Activated CD4-positive, alpha-beta T cell treated with anti-CD3 and anti-CD28 coated beads for 36 hours (primary cell): ENCODE data around the gene MAGOHB. TPM values are rescaled to one million over a fixed set of nuclear protein-coding genes. Genes with fewer than 3 reads are reported as not detected.
A peak's percentile ranks its signal among the peaks of the same experiment; 100 is the strongest.
"Not testable (repeated sequence)": the region's sequence is repeated elsewhere in the genome, so short reads cannot be mapped to it uniquely, and the experiment has no call there.

ENCODE experiments used
- ATAC-seq: fragments of 200-7000 bp; cut with Tn5 transposase; one replicate; pipeline ENCODE4 v1.10.0; 2021; ENCODE audit warnings: mild to moderate bottlenecking, moderate library complexity
- CTCF ChIA-PET: fragments of 350-600 bp; sonication (Branson Sonifier 250); formaldehyde crosslinking; loops from one replicate; lab custom pipeline; 2021; ENCODE audit warnings: antibody characterized with exemption; lab: Charles Lee
- POLR2A ChIA-PET: fragments of 350-600 bp; sonication (Branson Sonifier 250); formaldehyde crosslinking; loops from one replicate; lab custom pipeline; 2021; ENCODE audit warnings: antibody characterized with exemption, inconsistent platforms; lab: Charles Lee
- DNase-seq: peaks from one replicate; pipeline ENCODE4 v3.0.0-alpha.2; 2020
- H3K27ac Mint-ChIP-seq: one replicate; pipeline ENCODE4 v1.8.0; 2021; ENCODE audit warnings: mixed read lengths
- H3K27me3 Mint-ChIP-seq: one replicate; pipeline ENCODE4 v1.8.0; 2021; ENCODE audit warnings: mixed read lengths
- H3K36me3 Mint-ChIP-seq: one replicate; pipeline ENCODE4 v1.8.0; 2021; ENCODE audit warnings: low read depth, mixed read lengths
- H3K4me1 Mint-ChIP-seq: one replicate; pipeline ENCODE4 v1.8.0; 2021; ENCODE audit warnings: mixed read lengths
- H3K4me3 Mint-ChIP-seq: one replicate; pipeline ENCODE4 v1.8.0; 2021; ENCODE audit warnings: mild to moderate bottlenecking, moderate library complexity, mixed read lengths
- H3K9me3 Mint-ChIP-seq: one replicate; pipeline ENCODE4 v1.8.0; 2021; ENCODE audit warnings: low read depth, mixed read lengths
- intact Hi-C, 2 experiments: fragments of 100-400 bp; cut with DNase I in 1 of 2; cut with micrococcal nuclease in 1 of 2; formaldehyde crosslinking; loops; one replicate each; pipeline versions ENCODE4 v1.14.2 to v1.15.1; 2022 to 2024; cut with DNase I, micrococcal nuclease
- total RNA-seq, 2 experiments: library from RNA; stranded (reverse); gene quantifications; one replicate each; pipeline ENCODE4 v1.2.3, GENCODE V29; 2021

Gene MAGOHB
- total RNA-seq, 2 experiments from 2014 or later: 66.3 to 89.3 TPM

DNA sequence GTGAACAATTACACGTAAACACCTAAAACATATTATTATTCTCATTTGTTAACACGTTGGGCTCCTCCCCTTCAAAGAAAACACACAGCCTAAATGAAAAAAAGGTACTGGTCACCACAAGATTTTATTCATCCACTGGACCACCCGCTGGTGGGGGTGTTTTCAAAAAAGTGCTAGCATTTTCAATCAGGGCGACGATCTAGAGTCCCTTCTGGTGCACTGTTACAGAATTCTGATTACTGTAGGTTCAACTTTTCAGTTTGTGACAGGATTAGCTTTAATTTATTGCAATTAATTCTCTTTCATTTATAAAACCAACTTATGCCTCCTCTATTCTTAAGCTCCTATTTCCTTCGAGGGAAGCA is 443 bp downstream of the MAGOHB start:
- Mint-ChIP-seq H3K9me3 (no peaks in the 10 kb centered on the region), H3K27me3 (peaks cover 4% of the 10 kb centered on the region), H3K27ac (peak overlapping the region; percentile 100), H3K36me3 (peaks cover 36% of the 10 kb centered on the region), H3K4me3 (peak overlapping the region; percentile 99), H3K4me1 (peaks cover 25% of the 10 kb centered on the region)
- CTCF ChIA-PET: interaction anchor here (0.6 to 1.5 kb wide), 3 partner anchors 138 to 1535 kb away, joined by 3 to 4 read pairs (median 4); no protein-coding TSS in a partner anchor
- intact Hi-C loops: loop anchor here (1.0 to 5.0 kb wide), 13 partner anchors 61 to 1034 kb away; partner anchors contain the start of genes SMIM10L1 (in 2 of the 2), STYK1 (in 2 of the 2), CLEC2B (in 1 of the 2) and ETV6 (in 1 of the 2)
- ATAC-seq (peak; percentile 11), DNase-seq (no peak)
- POLR2A ChIA-PET: interaction anchor here (1.1 kb wide), 1 partner anchor 90 kb away, joined by 3 read pairs; no protein-coding TSS in a partner anchor

GRCh38 chr12:10612110-10612509 is 1.3 kb downstream of the MAGOHB start:
- Mint-ChIP-seq H3K9me3 (no peaks in the 10 kb centered on the region), H3K27me3 (peaks cover 2% of the 10 kb centered on the region), H3K27ac (peak overlapping the region; percentile 100), H3K36me3 (peaks cover 42% of the 10 kb centered on the region), H3K4me3 (peak overlapping the region; percentile 99), H3K4me1 (peaks cover 25% of the 10 kb centered on the region)
- DNase-seq: peak; percentile 5
- POLR2A ChIA-PET: interaction anchor here (1.1 kb wide), 1 partner anchor 91 kb away, joined by 3 read pairs; no protein-coding TSS in a partner anchor
- intact Hi-C loops: loop anchor here (2.0 to 5.0 kb wide), 7 partner anchors 63 to 1035 kb away; partner anchors contain the start of genes SMIM10L1 (in 2 of the 2), CLEC2B (in 1 of the 2), ETV6 (in 1 of the 2) and STYK1 (in 1 of the 2)
- CTCF ChIA-PET: interaction anchor here (1.5 kb wide), 1 partner anchor 138 kb away, joined by 4 read pairs; no protein-coding TSS in a partner anchor
- no peak for ATAC-seq

DNA sequence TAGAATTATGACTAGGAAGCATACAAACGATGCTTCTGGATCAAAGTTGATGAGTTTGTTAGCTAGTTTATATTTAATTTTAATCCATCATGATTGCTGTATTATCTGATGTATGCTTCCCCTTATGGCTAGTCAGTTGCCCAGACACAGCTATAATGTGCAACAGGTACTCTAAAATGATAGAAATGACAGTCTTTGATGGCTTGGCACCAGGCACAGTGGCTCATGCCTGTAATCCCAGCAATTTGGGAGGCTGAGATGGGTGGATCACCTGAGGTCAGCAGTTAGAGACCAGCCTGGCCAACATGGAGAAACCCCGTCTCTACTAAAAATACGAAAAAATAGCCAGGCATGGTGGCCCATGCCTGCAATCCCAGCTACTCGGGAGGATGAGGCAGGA is 2.2 kb downstream of the MAGOHB start:
- ATAC-seq, H3K9me3 Mint-ChIP-seq, POLR2A ChIA-PET, H3K27me3 Mint-ChIP-seq, CTCF ChIA-PET, DNase-seq: not testable (repeated sequence)
- intact Hi-C loops: loop anchor here (5.0 kb wide), 3 partner anchors 561 to 1036 kb away; partner anchors contain the start of genes CLEC2B (in 1 of the 2), ETV6 (in 1 of the 2) and SMIM10L1 (in 1 of the 2)
- Mint-ChIP-seq H3K27ac (peak overlapping the region; percentile 45), H3K36me3 (peaks cover 44% of the 10 kb centered on the region), H3K4me3 (peak overlapping the region; percentile 99), H3K4me1 (peaks cover 25% of the 10 kb centered on the region)

GRCh38 chr12:10610188-10610587 is 3.2 kb downstream of the MAGOHB start:
- Mint-ChIP-seq H3K27ac (no peak overlapping the region), H3K4me1 (peaks cover 25% of the 10 kb centered on the region), H3K4me3 (no peak overlapping the region), H3K9me3 (no peaks in the 10 kb centered on the region), H3K36me3 (peaks cover 47% of the 10 kb centered on the region), H3K27me3 (peaks cover under 1% of the 10 kb centered on the region)
- ChIA-PET CTCF (interaction anchor here (0.7 kb wide), 1 partner anchor 877 kb away, joined by 3 read pairs; no protein-coding TSS in a partner anchor), POLR2A (interaction anchor here (0.6 kb wide), 1 partner anchor 244 kb away, joined by 4 read pairs; no protein-coding TSS in a partner anchor)
- intact Hi-C loops: loop anchor here (5.0 kb wide), 3 partner anchors 562 to 1037 kb away; partner anchors contain the start of genes CLEC2B (in 1 of the 2), ETV6 (in 1 of the 2) and SMIM10L1 (in 1 of the 2)
- ATAC-seq (no peak), DNase-seq (no peak)

DNA sequence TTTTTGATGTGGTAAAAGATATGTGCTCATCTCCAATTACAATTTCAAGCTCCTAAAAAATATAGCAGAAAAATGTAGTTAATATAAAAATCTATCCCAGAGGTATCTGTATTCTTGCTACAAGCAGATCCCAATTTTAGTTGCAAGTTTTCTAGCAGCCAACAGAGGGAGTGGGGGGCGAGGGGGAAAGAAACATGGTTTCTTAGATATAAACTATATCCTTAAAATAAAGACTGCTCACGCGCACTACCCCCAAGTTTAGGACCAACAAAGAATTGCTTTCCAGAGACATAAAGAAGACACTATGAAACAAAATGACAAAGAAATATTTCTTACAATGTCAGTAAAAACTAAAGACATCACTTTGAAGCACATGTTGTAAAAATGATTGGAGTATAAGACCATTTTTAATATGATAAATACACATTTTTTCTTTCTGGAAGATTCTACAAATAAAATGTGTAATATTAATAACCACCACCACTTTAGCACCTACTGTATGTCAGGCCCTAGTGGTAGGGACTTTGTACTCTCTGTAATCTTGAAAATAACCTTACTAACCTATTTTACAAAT is 5.4 kb downstream of the MAGOHB start:
- intact Hi-C loops: loop anchor here in 1 of 2 experiments (2.0 kb wide), 1 partner anchor 879 kb away; no protein-coding TSS in a partner anchor
- no peaks in the 10 kb centered on the region for H3K27me3 Mint-ChIP-seq
- DNase-seq (peak; percentile 29), ATAC-seq (no peak)
- CTCF ChIA-PET: interaction anchor here (1.0 to 1.1 kb wide), 2 partner anchors 95 to 143 kb away, joined by 3 read pairs; no protein-coding TSS in a partner anchor
- H3K4me1 Mint-ChIP-seq: peaks cover 25% of the 10 kb centered on the region
- H3K4me3 Mint-ChIP-seq: no peak overlapping the region
- H3K36me3 Mint-ChIP-seq: peaks cover 47% of the 10 kb centered on the region
- H3K27ac Mint-ChIP-seq: no peak overlapping the region
- H3K9me3 Mint-ChIP-seq: no peaks in the 10 kb centered on the region
- POLR2A ChIA-PET: no interaction called here

- POLR2A ChIA-PET: no interaction called here
- H3K27ac Mint-ChIP-seq: peak overlapping the region; percentile 33
- no peak for DNase-seq
- H3K9me3 Mint-ChIP-seq: no peaks in the 10 kb centered on the region
- peak; percentile 42 for ATAC-seq
- H3K27me3 Mint-ChIP-seq: no peaks in the 10 kb centered on the region
- peaks cover 8% of the 10 kb centered on the region for H3K4me1 Mint-ChIP-seq
- peaks cover 27% of the 10 kb centered on the region for H3K36me3 Mint-ChIP-seq
- CTCF ChIA-PET: interaction anchor here (1.5 kb wide), 1 partner anchor 73 kb away, joined by 5 read pairs; no protein-coding TSS in a partner anchor
- H3K4me3 Mint-ChIP-seq: no peak overlapping the region
- intact Hi-C loops: no loop called here
Measured at GRCh38 chr12:10601860-10602259, 11.5 kb downstream of the MAGOHB start.

DNA sequence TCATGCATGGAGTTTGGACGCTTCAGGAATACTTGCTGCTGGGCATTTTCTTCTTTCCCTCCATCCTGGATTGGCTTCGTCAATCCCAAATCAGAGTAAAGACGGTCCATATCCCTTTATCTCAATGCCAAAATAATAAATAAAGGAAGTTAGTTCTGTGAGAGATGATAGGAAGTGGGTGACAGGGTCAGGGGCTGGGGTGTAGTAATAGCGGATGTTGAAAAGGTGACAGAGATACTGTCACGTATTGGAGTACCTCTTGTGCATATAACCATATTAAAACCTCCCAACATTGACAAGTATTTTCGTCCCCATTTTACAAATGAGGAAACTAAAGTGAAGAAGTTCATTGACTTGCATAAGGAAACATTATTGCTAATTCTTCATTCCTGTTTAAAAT is 12.4 kb downstream of the MAGOHB start:
- Mint-ChIP-seq H3K4me1 (peaks cover 8% of the 10 kb centered on the region), H3K27me3 (no peaks in the 10 kb centered on the region), H3K27ac (no peak overlapping the region), H3K36me3 (peaks cover 30% of the 10 kb centered on the region), H3K4me3 (no peak overlapping the region), H3K9me3 (no peaks in the 10 kb centered on the region)
- DNase-seq: no peak
- ATAC-seq: no peak
- intact Hi-C loops: no loop called here
- CTCF ChIA-PET: no interaction called here
- POLR2A ChIA-PET: no interaction called here

DNA sequence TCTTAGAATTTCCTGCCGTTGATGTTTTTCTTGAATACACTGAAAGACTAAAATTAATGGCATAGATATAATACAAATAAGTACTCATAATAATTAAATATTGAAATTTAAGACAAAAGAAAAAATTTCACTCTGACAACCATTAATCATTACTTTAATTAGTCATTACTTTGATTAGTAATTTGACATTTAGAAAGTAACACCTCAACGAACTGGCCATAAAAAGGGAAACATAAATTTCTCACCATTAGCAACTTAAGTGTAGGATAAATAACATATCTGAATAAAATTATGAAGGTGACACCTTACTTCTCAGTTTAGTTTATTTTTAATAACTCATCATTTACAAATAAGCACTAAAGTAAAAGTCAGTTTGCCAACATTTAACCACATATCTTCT is 17.5 kb downstream of the MAGOHB start:
- DNase-seq (no peak), ATAC-seq (no peak)
- CTCF ChIA-PET: no interaction called here
- no peaks in the 10 kb centered on the region for H3K27me3 Mint-ChIP-seq
- no peaks in the 10 kb centered on the region for H3K9me3 Mint-ChIP-seq
- no peak overlapping the region for H3K4me3 Mint-ChIP-seq
- peaks cover 29% of the 10 kb centered on the region for H3K36me3 Mint-ChIP-seq
- no peak overlapping the region for H3K27ac Mint-ChIP-seq
- intact Hi-C loops: no loop called here
- POLR2A ChIA-PET: no interaction called here
- H3K4me1 Mint-ChIP-seq: no peaks in the 10 kb centered on the region

- H3K9me3 Mint-ChIP-seq: no peaks in the 10 kb centered on the region
- CTCF ChIA-PET: no interaction called here
- no peak overlapping the region for H3K27ac Mint-ChIP-seq
- POLR2A ChIA-PET: no interaction called here
- H3K36me3 Mint-ChIP-seq: peaks cover 28% of the 10 kb centered on the region
- no peak overlapping the region for H3K4me3 Mint-ChIP-seq
- intact Hi-C loops: no loop called here
- no peaks in the 10 kb centered on the region for H3K4me1 Mint-ChIP-seq
- DNase-seq: no peak
- no peaks in the 10 kb centered on the region for H3K27me3 Mint-ChIP-seq
- no peak for ATAC-seq
Measured at GRCh38 chr12:10590966-10591365, 22.4 kb downstream of the MAGOHB start.

DNA sequence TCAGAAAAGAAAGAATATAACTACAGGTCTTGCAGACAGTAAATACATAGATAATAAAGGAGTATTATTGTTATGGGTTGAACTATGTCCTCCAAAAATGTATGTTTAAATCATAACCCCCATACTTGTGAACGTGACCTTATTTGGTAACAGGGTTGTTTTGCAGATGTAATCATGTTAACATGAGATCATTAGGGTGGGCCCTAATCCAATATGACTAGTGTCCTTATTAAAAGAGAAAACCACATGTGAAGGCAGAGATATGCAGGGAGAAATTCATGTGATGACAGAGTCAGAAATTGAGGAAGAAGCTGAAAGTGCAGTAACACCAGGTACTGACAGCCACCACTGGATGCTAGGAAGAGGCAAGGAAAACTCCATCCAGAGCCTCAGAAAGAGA is 29.0 kb downstream of the MAGOHB start:
- Mint-ChIP-seq H3K4me3 (no peak overlapping the region), H3K9me3 (peaks cover 3% of the 10 kb centered on the region), H3K27me3 (no peaks in the 10 kb centered on the region), H3K36me3 (peaks cover 43% of the 10 kb centered on the region), H3K27ac (no peak overlapping the region), H3K4me1 (no peaks in the 10 kb centered on the region)
- CTCF ChIA-PET: interaction anchor here (1.0 to 1.5 kb wide), 2 partner anchors 154 to 165 kb away, joined by 3 to 7 read pairs; no protein-coding TSS in a partner anchor
- no peak for DNase-seq
- no peak for ATAC-seq
- POLR2A ChIA-PET: no interaction called here
- intact Hi-C loops: no loop called here

DNA sequence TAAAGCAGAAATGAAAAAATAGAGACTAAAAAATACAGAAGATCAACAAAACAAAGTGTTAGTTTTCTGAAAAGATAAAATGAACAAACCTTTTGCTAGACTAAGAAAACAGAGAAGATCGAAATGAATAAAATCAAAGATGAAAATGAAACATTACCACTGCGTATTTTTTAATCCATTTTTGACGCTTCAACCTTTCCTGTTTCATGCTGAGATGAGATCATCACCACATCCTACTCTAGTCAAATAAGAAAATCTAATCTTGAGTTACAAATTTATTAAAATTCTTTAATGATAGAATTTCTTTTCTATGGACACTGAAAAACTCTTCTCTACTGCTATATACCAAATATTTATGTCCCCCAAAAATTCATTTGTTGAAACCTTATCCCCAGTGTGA is 30.7 kb downstream of the MAGOHB start:
- peaks cover 3% of the 10 kb centered on the region for H3K9me3 Mint-ChIP-seq
- H3K27me3 Mint-ChIP-seq: no peaks in the 10 kb centered on the region
- intact Hi-C loops: no loop called here
- peaks cover 37% of the 10 kb centered on the region for H3K36me3 Mint-ChIP-seq
- H3K4me1 Mint-ChIP-seq: no peaks in the 10 kb centered on the region
- ATAC-seq (no peak), DNase-seq (no peak)
- no peak overlapping the region for H3K27ac Mint-ChIP-seq
- no peak overlapping the region for H3K4me3 Mint-ChIP-seq
- POLR2A ChIA-PET: no interaction called here
- CTCF ChIA-PET: no interaction called here
